ENCODE measurements around the gene CEACAM19. TPM values are rescaled to one million over a fixed set of nuclear protein-coding genes. Genes with fewer than 3 reads are reported as not detected.

Gene CEACAM19
- total and polyA plus RNA-seq, 10 of the 15 experiments (the other 5 are each of a cell fraction or from before 2014, with no cell fraction given): 0.13 to 0.31 (median 0.17) TPM; not detected in 4

GRCh38 chr19:44657211-44657921 is 13.9 kb upstream of the CEACAM19 start:
- peak; percentile 69 for FAIRE-seq
- ATAC-seq: peak; percentile 85
- in situ Hi-C loops (cut with MboI) (loop anchor here (5.0 kb wide), 1 partner anchor 85 kb away; no protein-coding TSS in a partner anchor), intact Hi-C loops (cut with micrococcal nuclease; ENCODE audit: unreplicated experiment) (loop anchor here (5.0 to 10.0 kb wide), 3 partner anchors 85 to 187 kb away; partner anchors contain the start of genes CBLC and NECTIN2)
- no peak overlapping the region for H2AFZ ChIP-seq (ENCODE audit: control insufficient read depth, low read depth, low read length)
- H3K27ac ChIP-seq (ENCODE audit: control insufficient read depth, insufficient read depth): no peak overlapping the region
- WGBS (ENCODE audit: insufficient coverage, insufficient replicate concordance, low lambda C conversion rate, missing lambda C conversion rate): 16% methylated on average over 25 of the region's 25 CpGs
- ChIA-PET SMC1A (ENCODE audit: uncharacterized antibody, unreplicated experiment) (interaction anchor here (0.7 to 3.8 kb wide), 8 partner anchors 25 to 114 kb away, joined by 3 to 37 read pairs (median 4); no protein-coding TSS in a partner anchor), POLR2A (no interaction called here), RAD21 (ENCODE audit: unreplicated experiment) (interaction anchor here (0.9 to 4.0 kb wide), 4 partner anchors 67 to 114 kb away, joined by 4 to 33 read pairs (median 6); no protein-coding TSS in a partner anchor), CTCF (interaction anchor here (0.6 to 4.9 kb wide), 28 partner anchors 8 to 259 kb away, joined by 3 to 59 read pairs (median 5); no protein-coding TSS in a partner anchor)
- no peak overlapping the region for H3K4me2 ChIP-seq (ENCODE audit: control insufficient read depth, insufficient read depth)
- no peaks in the 10 kb centered on the region for H4K20me1 ChIP-seq (ENCODE audit: control insufficient read depth, insufficient read depth)
- no TSS peak for BruUV-seq (replicated peaks)
- H3K9me3 ChIP-seq (replicated peaks; ENCODE audit: control insufficient read depth, insufficient read depth, low read length): no peaks in the 10 kb centered on the region
- H3K36me3 ChIP-seq (ENCODE audit: control insufficient read depth in 2 of 2, insufficient read depth in 2 of 2, low read length in 1 of 2): no peaks in the 10 kb centered on the region
- no peak for DNase-seq (ENCODE audit: low read depth, low spot score)
- H3K9ac ChIP-seq (ENCODE audit: control insufficient read depth, insufficient read depth, low read length): no peak overlapping the region
- H3K4me1 ChIP-seq (ENCODE audit: control insufficient read depth, insufficient read depth, low read length): no peaks in the 10 kb centered on the region; the same call in 1 of the 2 replicates
- no peak overlapping the region for H3K4me3 ChIP-seq
- no peaks in the 10 kb centered on the region for H3K79me2 ChIP-seq (ENCODE audit: control insufficient read depth, insufficient read depth, low read length)
- no peaks in the 10 kb centered on the region for H3K27me3 ChIP-seq (replicated peaks in 1 of 2; ENCODE audit: control insufficient read depth in 2 of 2, insufficient read depth in 2 of 2, low read length in 1 of 2)
- no peak for TF ChIP-seq BRCA1 (IDR thresholded peaks at IDR 0.05; ENCODE audit: low read depth, low read length)
- no peak for TF ChIP-seq HSF1 (IDR thresholded peaks at IDR 0.05; ENCODE audit: low read depth, low read length)
- TF ChIP-seq MYB (IDR thresholded peaks at IDR 0.05; ENCODE audit: borderline replicate concordance, low read depth, low read length): no peak
- TF ChIP-seq ELK1 (IDR thresholded peaks at IDR 0.05; ENCODE audit: low read depth, low read length): no peak
- TF ChIP-seq RAD21 (IDR thresholded peaks at IDR 0.05; ENCODE audit: insufficient read depth, low read depth, low read length): peak; percentile 50
- peak; percentile 86 to 95 (median 88) for TF ChIP-seq CTCF (IDR thresholded peaks at IDR 0.05 in 2 of 3, conservative IDR thresholded peaks at IDR 0.05 in 1 of 3; ENCODE audit: control insufficient read depth in 2 of 3, extremely low read depth in 1 of 3, insufficient read depth in 1 of 3, low read depth in 3 of 3, low read length in 3 of 3)
- TF ChIP-seq SIN3A (IDR thresholded peaks at IDR 0.05; ENCODE audit: low read depth, low read length): no peak
- TF ChIP-seq CBX5 (IDR thresholded peaks at IDR 0.05; ENCODE audit: low read depth): no peak
- no peak for TF ChIP-seq PAX5 (IDR thresholded peaks at IDR 0.05; ENCODE audit: borderline replicate concordance, low read depth, low read length)
- TF ChIP-seq BCL11A (IDR thresholded peaks at IDR 0.05; ENCODE audit: low read depth, low read length): no peak
- TF ChIP-seq CREM (IDR thresholded peaks at IDR 0.05; ENCODE audit: low read depth): no peak
- TF ChIP-seq DPF2 (IDR thresholded peaks at IDR 0.05): no peak
- no peak for TF ChIP-seq CHD4 (IDR thresholded peaks at IDR 0.05)
- TF ChIP-seq CHD1 (IDR thresholded peaks at IDR 0.05; ENCODE audit: low read depth, low read length): no peak
- no peak for TF ChIP-seq JUND (IDR thresholded peaks at IDR 0.05; ENCODE audit: low read depth, low read length)
- no peak for TF ChIP-seq JUNB (IDR thresholded peaks at IDR 0.05)
- TF ChIP-seq MYC (IDR thresholded peaks at IDR 0.05; ENCODE audit: insufficient read depth, insufficient read length, insufficient replicate concordance, low read length, severe bottlenecking): no peak
- TF ChIP-seq NR2C1 (IDR thresholded peaks at IDR 0.05): no peak
- no peak for TF ChIP-seq ZSCAN29 (IDR thresholded peaks at IDR 0.05)
- TF ChIP-seq MAX (IDR thresholded peaks at IDR 0.05; ENCODE audit: low read depth, low read length): no peak
- TF ChIP-seq SRF (IDR thresholded peaks at IDR 0.05; ENCODE audit: low read depth in 2 of 2, low read length in 2 of 2): no peak
